HEK293T (cell line): ENCODE results near the gene NBPF6.
"Not testable (repeated sequence)": the region's sequence is repeated elsewhere in the genome, so short reads cannot be mapped to it uniquely, and the experiment has no call there.

ENCODE experiments used
- FOXA1 ChIP-seq: fragments of 450-650 bp; IDR thresholded peaks from 2 replicates; pipeline ENCODE4 v1.6.1; 2016; ENCODE audit warnings: mild to moderate bottlenecking
- FOXK2 ChIP-seq: fragments of 450-650 bp; IDR thresholded peaks from 2 replicates; pipeline ENCODE4 v1.6.1; 2016; ENCODE audit warnings: mild to moderate bottlenecking
- FOXM1 ChIP-seq: fragments of 450-650 bp; IDR thresholded peaks from 2 replicates; pipeline ENCODE4 v1.6.1; 2017; ENCODE audit warnings: mild to moderate bottlenecking, borderline replicate concordance
- HDGF ChIP-seq: fragments of 450-650 bp; IDR thresholded peaks from 2 replicates; pipeline ENCODE4 v1.6.1; 2017; ENCODE audit warnings: antibody characterized with exemption, borderline replicate concordance
- SP1 ChIP-seq: fragments of 450-650 bp; IDR thresholded peaks from 2 replicates; pipeline ENCODE4 v1.6.1; 2017
- SUZ12 ChIP-seq: fragments of 450-650 bp; IDR thresholded peaks from 2 replicates; pipeline ENCODE4 v1.6.1; 2016; ENCODE audit warnings: mild to moderate bottlenecking
- TARDBP ChIP-seq: fragments of 450-650 bp; IDR thresholded peaks from 2 replicates; pipeline ENCODE4 v1.6.1; 2016

DNA sequence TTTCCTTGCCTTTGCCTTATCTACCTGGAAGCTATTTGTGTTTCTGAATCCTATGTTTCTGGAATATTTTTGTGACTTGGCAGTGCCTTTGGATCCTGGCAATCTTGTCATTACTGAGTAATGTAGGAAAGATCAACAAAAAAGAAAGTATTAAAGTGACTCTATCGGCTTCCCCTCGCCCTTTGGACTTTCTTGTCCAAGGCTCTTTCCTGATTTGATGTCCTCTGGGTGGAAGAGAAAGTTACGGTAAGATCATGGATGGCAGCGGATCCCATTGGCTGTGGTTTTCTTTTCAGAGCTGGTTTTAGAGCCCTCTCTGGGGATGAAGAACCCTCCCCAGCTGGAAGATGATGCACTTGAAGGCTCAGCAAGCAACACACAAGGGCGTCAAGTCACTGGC lies 17.0 kb downstream of the NBPF6 start:
- not testable (repeated sequence) for TF ChIP-seq SP1, SUZ12, TARDBP, FOXA1, FOXK2, HDGF, FOXM1
